H9 (cell line): ENCODE results near the gene PUDP. TPM values are rescaled to one million over a fixed set of nuclear protein-coding genes. Genes with fewer than 3 reads are reported as not detected.

Experiments
- DNase-seq: peaks from one replicate; pipeline ENCODE4 v3.0.0-alpha.2; 2017
- H2AFZ ChIP-seq: one replicate; pipeline ENCODE4 v1.6.1; 2013; ENCODE audit warnings: mild to moderate bottlenecking, low read length, control low read depth, moderate library complexity
- H2AK5ac ChIP-seq: 2 replicates; pipeline ENCODE4 v1.6.1; 2013; ENCODE audit warnings: low read length, control low read depth, mixed read lengths; ENCODE audit not compliant: insufficient read length
- H2BK120ac ChIP-seq: one replicate; pipeline ENCODE4 v1.6.1; 2013; ENCODE audit warnings: low read depth, mild to moderate bottlenecking, low read length, control low read depth, inconsistent platforms; ENCODE audit not compliant: poor library complexity, severe bottlenecking
- H2BK12ac ChIP-seq: 2 replicates; pipeline ENCODE4 v1.6.1; 2013; ENCODE audit warnings: low read length, control low read depth, mixed read lengths, low read depth; ENCODE audit not compliant: insufficient read length
- H2BK15ac ChIP-seq: 2 replicates; pipeline ENCODE4 v1.6.1; 2013; ENCODE audit warnings: low read depth, low read length, control low read depth
- H2BK20ac ChIP-seq: one replicate; pipeline ENCODE4 v1.6.1; 2013; ENCODE audit warnings: low read depth, mild to moderate bottlenecking, low read length, control low read depth, inconsistent platforms; ENCODE audit not compliant: poor library complexity, severe bottlenecking
- H2BK5ac ChIP-seq: 2 replicates; pipeline ENCODE4 v1.6.1; 2013; ENCODE audit warnings: low read length, control low read depth, mixed read lengths; ENCODE audit not compliant: insufficient read length
- H3K14ac ChIP-seq: 2 replicates; pipeline ENCODE4 v1.6.1; 2013; ENCODE audit warnings: low read length, control low read depth; ENCODE audit not compliant: insufficient read depth
- H3K18ac ChIP-seq: 2 replicates; pipeline ENCODE4 v1.6.1; 2013; ENCODE audit warnings: low read depth, mild to moderate bottlenecking, mixed read lengths, low read length, control low read depth; ENCODE audit not compliant: insufficient read length
- H3K23ac ChIP-seq: 2 replicates; pipeline ENCODE4 v1.6.1; 2013; ENCODE audit warnings: low read length, control low read depth, mixed read lengths, low read depth; ENCODE audit not compliant: insufficient read length
- H3K23me2 ChIP-seq: 2 replicates; pipeline ENCODE4 v1.6.1; 2013; ENCODE audit warnings: low read depth, mild to moderate bottlenecking, mixed read lengths, low read length, control low read depth; ENCODE audit not compliant: insufficient read length, poor library complexity, severe bottlenecking
- H3K27ac ChIP-seq: 2 replicates; pipeline ENCODE4 v1.5.1; 2013; ENCODE audit warnings: low read length, control low read depth, mixed read lengths, low read depth; ENCODE audit not compliant: insufficient read length
- H3K27me3 ChIP-seq: 2 replicates; pipeline ENCODE4 v1.6.1; 2013; ENCODE audit warnings: low read length, control low read depth, inconsistent platforms; ENCODE audit not compliant: insufficient read depth
- H3K4ac ChIP-seq: 2 replicates; pipeline ENCODE4 v1.6.1; 2013; ENCODE audit warnings: low read depth, mild to moderate bottlenecking, control low read depth, inconsistent platforms, low read length, moderate library complexity
- H3K4me1 ChIP-seq: 2 replicates; pipeline ENCODE4 v1.6.1; 2013; ENCODE audit warnings: low read length, control low read depth, inconsistent platforms; ENCODE audit not compliant: insufficient read depth
- H3K4me2 ChIP-seq: 2 replicates; pipeline ENCODE4 v1.6.1; 2013; ENCODE audit warnings: low read length, control low read depth, mixed read lengths; ENCODE audit not compliant: insufficient read length, insufficient read depth
- H3K56ac ChIP-seq: 2 replicates; pipeline ENCODE4 v1.6.1; 2013; ENCODE audit warnings: low read depth, mild to moderate bottlenecking, mixed read lengths, low read length, control low read depth; ENCODE audit not compliant: insufficient read length
- H3K79me1 ChIP-seq: 2 replicates; pipeline ENCODE4 v1.6.1; 2013; ENCODE audit warnings: low read depth, mild to moderate bottlenecking, moderate library complexity, low read length, control low read depth, inconsistent platforms; ENCODE audit not compliant: insufficient read depth, poor library complexity, severe bottlenecking
- H3K79me2 ChIP-seq: 2 replicates; pipeline ENCODE4 v1.6.1; 2013; ENCODE audit warnings: low read length, control low read depth, inconsistent platforms; ENCODE audit not compliant: insufficient read depth
- H3K9ac ChIP-seq: 2 replicates; pipeline ENCODE4 v1.6.1; 2013; ENCODE audit warnings: low read length, control low read depth, mixed read lengths; ENCODE audit not compliant: insufficient read length; ENCODE audit errors: extremely low read depth
- H3K9me3 ChIP-seq: one replicate; pipeline ENCODE4 v1.6.1; 2013; ENCODE audit warnings: low read depth, low read length, inconsistent platforms; ENCODE audit not compliant: control insufficient read depth
- H3T11ph ChIP-seq: one replicate; pipeline ENCODE4 v1.6.1; 2013; ENCODE audit warnings: mild to moderate bottlenecking, low read length, control low read depth, inconsistent platforms
- H4K20me1 ChIP-seq: one replicate; pipeline ENCODE4 v1.6.1; 2013; ENCODE audit not compliant: control insufficient read depth, insufficient read length, insufficient read depth
- H4K5ac ChIP-seq: 2 replicates; pipeline ENCODE4 v1.6.1; 2013; ENCODE audit warnings: low read depth, mild to moderate bottlenecking, mixed read lengths, low read length, control low read depth; ENCODE audit not compliant: insufficient read length
- H4K8ac ChIP-seq: replicated peaks from 2 replicates; pipeline ENCODE4 v1.6.1; 2013; ENCODE audit warnings: low read length, control low read depth, mixed read lengths, low read depth; ENCODE audit not compliant: insufficient read length
- H4K91ac ChIP-seq: 2 replicates; pipeline ENCODE4 v1.6.1; 2013; ENCODE audit warnings: low read depth, mild to moderate bottlenecking, moderate library complexity, mixed read lengths, low read length, control low read depth; ENCODE audit not compliant: insufficient read length
- H3K27ac Mint-ChIP-seq, 3 experiments: 2 replicates in 2 of 3; 3 replicates in 1 of 3; pipeline ENCODE4 v1.8.0; 2020 to 2021; ENCODE audit warnings: mixed read lengths in 3 of 3, mild to moderate bottlenecking in 1 of 3, moderate library complexity in 1 of 3
- H3K27me3 Mint-ChIP-seq: 2 replicates; pipeline ENCODE4 v1.8.0; 2021; ENCODE audit warnings: low read depth, mild to moderate bottlenecking, moderate library complexity, mixed read lengths
- H3K36me3 Mint-ChIP-seq, 3 experiments: 2 replicates in 2 of 3; 3 replicates in 1 of 3; pipeline ENCODE4 v1.8.0; 2020 to 2021; ENCODE audit warnings: low read depth in 3 of 3, mixed read lengths in 3 of 3; ENCODE audit not compliant: insufficient read depth in 1 of 3
- H3K4me1 Mint-ChIP-seq, 2 experiments: 2 replicates each; pipeline ENCODE4 v1.8.0; 2020; ENCODE audit warnings: mixed read lengths in 2 of 2
- H3K4me3 Mint-ChIP-seq, 2 experiments: 2 replicates in 1 of 2; 3 replicates in 1 of 2; pipeline ENCODE4 v1.8.0; 2020 to 2021; ENCODE audit warnings: mild to moderate bottlenecking in 2 of 2, mixed read lengths in 2 of 2, moderate library complexity in 1 of 2
- H3K9me3 Mint-ChIP-seq, 2 experiments: 2 replicates in 1 of 2; 3 replicates in 1 of 2; pipeline ENCODE4 v1.8.0; 2020; ENCODE audit warnings: mild to moderate bottlenecking in 2 of 2, mixed read lengths in 2 of 2, moderate library complexity in 1 of 2
- WGBS: extraction: QIAGEN DNeasy Blood & Tissue Kit; methylation state at CpG from one replicate; pipeline ENCODE4 v1.1.7; 2013; ENCODE audit warnings: missing lambda C conversion rate, low lambda C conversion rate, mixed read lengths; ENCODE audit not compliant: insufficient read length; ENCODE audit errors: extremely low coverage; 5-methylcytosine and 5-hydroxymethylcytosine counted together
- total RNA-seq: library from RNA; stranded (reverse); gene quantifications from 2 replicates; pipeline ENCODE4 v1.2.1, GENCODE V29; 2021
- TF ChIP-seq, protein P1 (sequence below): fragments of 200-600 bp; sonication (generic); conservative IDR thresholded peaks from 3 replicates; pipeline ENCODE4 v1.8.0; 2021; ENCODE audit warnings: antibody characterized with exemption, mild to moderate bottlenecking

The PUDP gene
- total RNA-seq, 1 experiment from 2014 or later, result 46.3 TPM

DNA sequence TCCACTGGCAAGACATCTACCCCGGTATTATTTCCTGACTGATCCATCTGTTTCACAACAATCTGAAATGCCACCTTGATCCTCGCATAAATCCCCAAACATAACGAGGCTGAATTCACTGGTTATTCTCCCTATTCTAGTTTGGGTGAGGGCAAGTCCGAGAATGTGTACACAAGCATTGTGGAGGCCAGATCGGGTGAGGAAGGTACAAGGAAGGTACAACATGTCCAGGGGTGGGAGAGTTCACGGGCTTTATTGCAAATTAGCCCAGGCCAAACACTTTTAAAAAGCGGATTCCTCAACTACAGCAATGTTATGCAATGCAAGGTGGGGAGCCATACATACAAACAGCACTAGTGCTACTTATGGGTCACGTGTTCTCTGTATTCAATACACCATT, 82.5 kb downstream of the PUDP start:
- Histone ChIP-seq H3K23me2 (no peaks in the 10 kb centered on the region), H3K27me3 (no peaks in the 10 kb centered on the region), H3K27ac (no peak overlapping the region), H3K4me1 (no peaks in the 10 kb centered on the region), H4K91ac (no peak overlapping the region), H2BK12ac (no peak overlapping the region), H2BK5ac (no peak overlapping the region), H2BK120ac (no peak overlapping the region), H3K56ac (no peak overlapping the region), H3K4ac (no peak overlapping the region), H2AFZ (no peak overlapping the region), H2BK15ac (no peak overlapping the region), H3K18ac (no peak overlapping the region), H3K23ac (no peak overlapping the region), H3K4me2 (no peak overlapping the region), H3K9me3 (peaks cover 10% of the 10 kb centered on the region), H3K9ac (no peak overlapping the region), H2BK20ac (no peak overlapping the region), H3K79me2 (no peaks in the 10 kb centered on the region), H4K8ac (no peak overlapping the region), H3T11ph (no peak overlapping the region), H4K5ac (no peak overlapping the region), H2AK5ac (no peak overlapping the region), H3K79me1 (no peaks in the 10 kb centered on the region), H4K20me1 (no peaks in the 10 kb centered on the region), H3K14ac (no peak overlapping the region)
- peaks cover 7 to 9% of the 10 kb centered on the region in 2 experiments; a peak in 3 of 4 replicates for H3K4me1 Mint-ChIP-seq
- H3K27ac Mint-ChIP-seq, result no peak overlapping the region
- peaks cover 34 to 45% (median 38%) of the 10 kb centered on the region in 3 experiments for H3K36me3 Mint-ChIP-seq
- H3K27me3 Mint-ChIP-seq, result no peaks in the 10 kb centered on the region
- no peak overlapping the region for H3K4me3 Mint-ChIP-seq
- DNase-seq, result no peak
- no CpG with 5 or more reads among the region's 8 CpGs for WGBS
- H3K9me3 Mint-ChIP-seq, result peaks cover 17 to 18% of the 10 kb centered on the region in 2 experiments
- TF ChIP-seq, protein P1, sequence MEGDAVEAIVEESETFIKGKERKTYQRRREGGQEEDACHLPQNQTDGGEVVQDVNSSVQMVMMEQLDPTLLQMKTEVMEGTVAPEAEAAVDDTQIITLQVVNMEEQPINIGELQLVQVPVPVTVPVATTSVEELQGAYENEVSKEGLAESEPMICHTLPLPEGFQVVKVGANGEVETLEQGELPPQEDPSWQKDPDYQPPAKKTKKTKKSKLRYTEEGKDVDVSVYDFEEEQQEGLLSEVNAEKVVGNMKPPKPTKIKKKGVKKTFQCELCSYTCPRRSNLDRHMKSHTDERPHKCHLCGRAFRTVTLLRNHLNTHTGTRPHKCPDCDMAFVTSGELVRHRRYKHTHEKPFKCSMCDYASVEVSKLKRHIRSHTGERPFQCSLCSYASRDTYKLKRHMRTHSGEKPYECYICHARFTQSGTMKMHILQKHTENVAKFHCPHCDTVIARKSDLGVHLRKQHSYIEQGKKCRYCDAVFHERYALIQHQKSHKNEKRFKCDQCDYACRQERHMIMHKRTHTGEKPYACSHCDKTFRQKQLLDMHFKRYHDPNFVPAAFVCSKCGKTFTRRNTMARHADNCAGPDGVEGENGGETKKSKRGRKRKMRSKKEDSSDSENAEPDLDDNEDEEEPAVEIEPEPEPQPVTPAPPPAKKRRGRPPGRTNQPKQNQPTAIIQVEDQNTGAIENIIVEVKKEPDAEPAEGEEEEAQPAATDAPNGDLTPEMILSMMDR, result no peak
